HEK293T (cell line): ENCODE data around the gene TRAF6.

Experiments
- L3MBTL2 ChIP-seq: fragments of 450-650 bp; conservative IDR thresholded peaks from 2 replicates; pipeline ENCODE4 v1.6.1; 2016; ENCODE audit warnings: mild to moderate bottlenecking
- SP1 ChIP-seq: fragments of 450-650 bp; IDR thresholded peaks from 2 replicates; pipeline ENCODE4 v1.6.1; 2017
- SUZ12 ChIP-seq: fragments of 450-650 bp; IDR thresholded peaks from 2 replicates; pipeline ENCODE4 v1.6.1; 2016; ENCODE audit warnings: mild to moderate bottlenecking

- TF ChIP-seq L3MBTL2 (no peak), SP1 (no peak), SUZ12 (no peak)
Observed at GRCh38 chr11:36513965-36514364, 3.9 kb upstream of the TRAF6 start.
